ENCODE data around the gene SLC45A2. TPM values are rescaled to one million over a fixed set of nuclear protein-coding genes. Genes with fewer than 3 reads are reported as not detected.

The SLC45A2 gene
- total and polyA plus RNA-seq, 2 of the 8 experiments (the other 6 are each of a cell fraction or from before 2014, with no cell fraction given) = 0.09 TPM; not detected in 1

GRCh38 chr5:34030048-34030447, 45.6 kb upstream of the SLC45A2 start:
- H2BK20ac ChIP-seq (ENCODE audit: low read length) = no peak overlapping the region
- H3K23me2 ChIP-seq (ENCODE audit: low read depth, low read length) = no peaks in the 10 kb centered on the region
- TF ChIP-seq SAP30 (IDR thresholded peaks at IDR 0.05; ENCODE audit: insufficient read depth, insufficient replicate concordance, low read length) = no peak
- TF ChIP-seq TBP (IDR thresholded peaks at IDR 0.05; ENCODE audit: low read depth, low read length) = no peak
- TF ChIP-seq PHF8 (conservative IDR thresholded peaks at IDR 0.05; ENCODE audit: low read depth, low read length) = no peak
- no peak for TF ChIP-seq GABPA (IDR thresholded peaks at IDR 0.05; ENCODE audit: borderline replicate concordance, insufficient read depth, low read length)
- TF ChIP-seq MAFK (IDR thresholded peaks at IDR 0.05; ENCODE audit: low read depth, low read length) = no peak
- TF ChIP-seq TAF1 (IDR thresholded peaks at IDR 0.05; ENCODE audit: low read depth, low read length) = no peak
- no peak for TF ChIP-seq SP4 (IDR thresholded peaks at IDR 0.05; ENCODE audit: low read length)
- no peak for TF ChIP-seq ATF3 (IDR thresholded peaks at IDR 0.05; ENCODE audit: insufficient read depth, low read depth, low read length)
- no peak for TF ChIP-seq EZH2 (IDR thresholded peaks at IDR 0.05; ENCODE audit: low read depth, low read length, severe bottlenecking)
- no peak for TF ChIP-seq MAX (IDR thresholded peaks at IDR 0.05)
- TF ChIP-seq TCF12 (IDR thresholded peaks at IDR 0.05; ENCODE audit: low read depth, low read length) = no peak
- TF ChIP-seq YY1 (IDR thresholded peaks at IDR 0.05; ENCODE audit: low read depth, low read length) = no peak
- TF ChIP-seq GTF2F1 (IDR thresholded peaks at IDR 0.05; ENCODE audit: borderline replicate concordance, low read depth, low read length) = no peak
- no peak for TF ChIP-seq FOSL1 (IDR thresholded peaks at IDR 0.05; ENCODE audit: insufficient read depth, low read depth, low read length)
- TF ChIP-seq CHD2 (IDR thresholded peaks at IDR 0.05; ENCODE audit: low read length) = no peak

More at GRCh38 chr5:34030048-34030447, 45.6 kb upstream of the SLC45A2 start:
- no peak for DNase-seq (ENCODE audit: low read depth in 1 of 2, low spot score in 2 of 2)
- no peak overlapping the region for H3K4ac ChIP-seq (replicated peaks; ENCODE audit: insufficient read length, low read depth, low read length)
- no peaks in the 10 kb centered on the region for H3K4me1 ChIP-seq (replicated peaks in 1 of 4; ENCODE audit: control insufficient read depth in 3 of 4, insufficient read depth in 4 of 4, low read length in 3 of 4)
- H2BK15ac ChIP-seq (ENCODE audit: low read length) = no peak overlapping the region
- no peaks in the 10 kb centered on the region for H3K27me3 ChIP-seq (replicated peaks in 1 of 4; ENCODE audit: control insufficient read depth in 3 of 4, extremely low read depth in 1 of 4, insufficient read depth in 3 of 4, low read length in 3 of 4)
- H3K79me1 ChIP-seq (ENCODE audit: low read depth, low read length) = no peaks in the 10 kb centered on the region
- CTCF ChIA-PET (ENCODE audit: partially characterized antibody) = no interaction called here
- H3K4me3 ChIP-seq (ENCODE audit: extremely low read depth in 1 of 4, insufficient read depth in 2 of 4, low read depth in 3 of 4, low read length in 4 of 4) = no peak overlapping the region
- no peak overlapping the region for H3K23ac ChIP-seq (ENCODE audit: insufficient read length)
- no peak overlapping the region for H2AK5ac ChIP-seq (ENCODE audit: low read depth, low read length)
- FAIRE-seq = no peak
- no peak overlapping the region for H4K91ac ChIP-seq (replicated peaks; ENCODE audit: insufficient read length, low read length)
- no peaks in the 10 kb centered on the region for H3K9me3 ChIP-seq (ENCODE audit: insufficient read depth in 2 of 2, low read depth in 1 of 2, low read length in 1 of 2)
- no peak overlapping the region for H2BK12ac ChIP-seq (ENCODE audit: low read depth, low read length)
- no peak overlapping the region for H3K14ac ChIP-seq (ENCODE audit: insufficient read length)
- no peak overlapping the region for H3K56ac ChIP-seq (replicated peaks; ENCODE audit: insufficient read length, low read depth, low read length)
- no peak overlapping the region for H2AFZ ChIP-seq (ENCODE audit: low read length)
- POLR2A ChIA-PET (ENCODE audit: partially characterized antibody) = no interaction called here
- no peak overlapping the region for H4K8ac ChIP-seq (ENCODE audit: extremely low read depth, insufficient read depth, low read length)
- no peaks in the 10 kb centered on the region for H3K79me2 ChIP-seq (ENCODE audit: control insufficient read depth in 1 of 2, insufficient read depth in 2 of 2, low read length in 2 of 2)
- H4K20me1 ChIP-seq (replicated peaks in 1 of 2; ENCODE audit: control insufficient read depth in 1 of 2, insufficient read depth in 2 of 2, low read length in 2 of 2) = no peaks in the 10 kb centered on the region
- H2BK120ac ChIP-seq (replicated peaks; ENCODE audit: low read depth, low read length) = no peak overlapping the region
- H3K9ac ChIP-seq (replicated peaks in 1 of 4; ENCODE audit: extremely low read depth in 1 of 4, low read depth in 3 of 4, low read length in 3 of 4) = no peak overlapping the region
- H3K18ac ChIP-seq (ENCODE audit: extremely low read depth, low read length) = no peak overlapping the region
- no peak overlapping the region for H3K27ac ChIP-seq (ENCODE audit: low read depth, low read length)
- WGBS, 2 experiments (ENCODE audit: extremely low coverage in 1 of 2, insufficient coverage in 1 of 2, insufficient read length in 1 of 2, insufficient replicate concordance in 2 of 2, low coverage in 1 of 2, low lambda C conversion rate in 2 of 2, missing lambda C conversion rate in 1 of 2) = 95% methylated on average over 1 of the region's 1 CpG; no CpG with 5 or more reads in 1 of the 2 experiments
- H3K4me2 ChIP-seq (ENCODE audit: insufficient read depth in 1 of 2, low read depth in 2 of 2, low read length in 2 of 2) = no peak overlapping the region
- no peak overlapping the region for H4K5ac ChIP-seq (ENCODE audit: insufficient read length, low read depth, low read length)
- H3K36me3 ChIP-seq (ENCODE audit: control insufficient read depth in 2 of 4, insufficient read depth in 4 of 4, low read length in 3 of 4) = no peaks in the 10 kb centered on the region; a peak in 1 of 8 replicates
- H2BK5ac ChIP-seq (ENCODE audit: low read depth, low read length) = no peak overlapping the region
